Measurements from ENCODE around the gene PRRC2C.

PRRC2C gene

DNA sequence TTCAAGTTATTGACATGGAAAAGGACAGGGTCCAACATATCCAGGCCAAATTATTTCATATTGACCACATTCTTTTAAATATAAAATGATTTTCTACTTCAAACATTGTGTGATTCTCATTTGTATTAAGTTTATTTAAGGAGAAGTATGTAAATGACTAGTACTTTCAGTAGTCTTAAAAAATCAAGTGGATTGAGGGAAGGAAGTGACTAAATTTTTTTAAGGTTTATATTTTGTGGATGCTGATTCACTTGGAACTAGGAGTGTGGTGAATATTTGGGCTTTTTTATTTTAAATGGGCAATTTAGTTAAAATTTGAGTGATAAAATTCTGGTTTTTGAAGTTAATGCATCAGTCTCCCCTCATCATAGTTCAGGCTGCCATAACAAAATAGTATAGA, 10.1 kb downstream of the PRRC2C start:
- H3K27ac ChIP-seq (ENCODE audit: low read depth, low read length) = no peak overlapping the region
- H3K9me3 ChIP-seq (ENCODE audit: control insufficient read depth in 1 of 2, low read length in 2 of 2) = no peaks in the 10 kb centered on the region
- H3K9ac ChIP-seq (ENCODE audit: low read depth in 1 of 2, low read length in 2 of 2) = no peak overlapping the region
- H3K36me3 ChIP-seq (ENCODE audit: control insufficient read depth in 1 of 2, insufficient read depth in 2 of 2, low read length in 2 of 2) = peaks cover 0 to 3% of the 10 kb centered on the region in 2 donors
- no peaks in the 10 kb centered on the region for H3K27me3 ChIP-seq (ENCODE audit: control insufficient read depth in 1 of 2, insufficient read depth in 2 of 2, low read length in 2 of 2)
- no peak overlapping the region for H3K4me3 ChIP-seq (ENCODE audit: low read depth in 1 of 2, low read length in 2 of 2)
- peaks cover 3 to 14% of the 10 kb centered on the region in 2 donors for H3K4me1 ChIP-seq (ENCODE audit: control insufficient read depth in 1 of 2, insufficient read depth in 2 of 2, low read length in 2 of 2)

- Histone ChIP-seq H3K36me3 (ENCODE audit: control insufficient read depth in 1 of 2, insufficient read depth in 2 of 2, low read length in 2 of 2) (no peaks in the 10 kb centered on the region), H3K27me3 (ENCODE audit: control insufficient read depth in 1 of 2, insufficient read depth in 2 of 2, low read length in 2 of 2) (no peaks in the 10 kb centered on the region), H3K4me1 (ENCODE audit: control insufficient read depth in 1 of 2, insufficient read depth in 2 of 2, low read length in 2 of 2) (peaks cover 3 to 6% of the 10 kb centered on the region in 2 donors), H3K27ac (ENCODE audit: low read depth, low read length) (no peak overlapping the region), H3K9ac (ENCODE audit: low read depth in 1 of 2, low read length in 2 of 2) (no peak overlapping the region), H3K9me3 (ENCODE audit: control insufficient read depth in 1 of 2, low read length in 2 of 2) (no peaks in the 10 kb centered on the region), H3K4me3 (ENCODE audit: low read depth in 1 of 2, low read length in 2 of 2) (no peak overlapping the region)
Measured at GRCh38 chr1:171500304-171500703, 15.0 kb downstream of the PRRC2C start.

- Histone ChIP-seq H3K9me3 (ENCODE audit: control insufficient read depth in 1 of 2, low read length in 2 of 2) (no peaks in the 10 kb centered on the region), H3K36me3 (ENCODE audit: control insufficient read depth in 1 of 2, insufficient read depth in 2 of 2, low read length in 2 of 2) (no peaks in the 10 kb centered on the region), H3K4me3 (ENCODE audit: low read depth in 1 of 2, low read length in 2 of 2) (no peak overlapping the region), H3K27me3 (ENCODE audit: control insufficient read depth in 1 of 2, insufficient read depth in 2 of 2, low read length in 2 of 2) (no peaks in the 10 kb centered on the region), H3K4me1 (ENCODE audit: control insufficient read depth in 1 of 2, insufficient read depth in 2 of 2, low read length in 2 of 2) (peaks cover 1 to 5% of the 10 kb centered on the region in 2 donors), H3K27ac (ENCODE audit: low read depth, low read length) (no peak overlapping the region), H3K9ac (ENCODE audit: low read depth in 1 of 2, low read length in 2 of 2) (no peak overlapping the region)
Measured at GRCh38 chr1:171500803-171501202, 15.5 kb downstream of the PRRC2C start.

- peaks cover 0 to 5% of the 10 kb centered on the region in 2 donors for H3K4me1 ChIP-seq (ENCODE audit: control insufficient read depth in 1 of 2, insufficient read depth in 2 of 2, low read length in 2 of 2)
Measured at GRCh38 chr1:171501305-171502024, 16.1 kb downstream of the PRRC2C start.

GRCh38 chr1:171506525-171507304, 21.4 kb downstream of the PRRC2C start:
- no peak overlapping the region for H3K9ac ChIP-seq (ENCODE audit: low read depth in 1 of 2, low read length in 2 of 2)
- H3K27me3 ChIP-seq (ENCODE audit: control insufficient read depth in 1 of 2, insufficient read depth in 2 of 2, low read length in 2 of 2) = no peaks in the 10 kb centered on the region
- H3K4me1 ChIP-seq (ENCODE audit: control insufficient read depth in 1 of 2, insufficient read depth in 2 of 2, low read length in 2 of 2) = peaks cover 4 to 12% of the 10 kb centered on the region in 2 donors
- H3K9me3 ChIP-seq (ENCODE audit: control insufficient read depth in 1 of 2, low read length in 2 of 2) = no peaks in the 10 kb centered on the region
- no peaks in the 10 kb centered on the region for H3K36me3 ChIP-seq (ENCODE audit: control insufficient read depth in 1 of 2, insufficient read depth in 2 of 2, low read length in 2 of 2)
- H3K27ac ChIP-seq (ENCODE audit: low read depth, low read length) = no peak overlapping the region
- no peak overlapping the region for H3K4me3 ChIP-seq (ENCODE audit: low read depth in 1 of 2, low read length in 2 of 2)

More at GRCh38 chr1:171501305-171502024, 16.1 kb downstream of the PRRC2C start:
- Histone ChIP-seq H3K27ac (ENCODE audit: low read depth, low read length) (no peak overlapping the region), H3K4me3 (ENCODE audit: low read depth in 1 of 2, low read length in 2 of 2) (no peak overlapping the region), H3K36me3 (ENCODE audit: control insufficient read depth in 1 of 2, insufficient read depth in 2 of 2, low read length in 2 of 2) (no peaks in the 10 kb centered on the region), H3K9ac (ENCODE audit: low read depth in 1 of 2, low read length in 2 of 2) (no peak overlapping the region), H3K27me3 (ENCODE audit: control insufficient read depth in 1 of 2, insufficient read depth in 2 of 2, low read length in 2 of 2) (no peaks in the 10 kb centered on the region), H3K9me3 (ENCODE audit: control insufficient read depth in 1 of 2, low read length in 2 of 2) (no peaks in the 10 kb centered on the region)

- H3K4me3 ChIP-seq (ENCODE audit: low read depth in 1 of 2, low read length in 2 of 2) = no peak overlapping the region
- no peak overlapping the region for H3K27ac ChIP-seq (ENCODE audit: low read depth, low read length)
- peaks cover 4 to 12% of the 10 kb centered on the region in 2 donors for H3K4me1 ChIP-seq (ENCODE audit: control insufficient read depth in 1 of 2, insufficient read depth in 2 of 2, low read length in 2 of 2)
Measured at GRCh38 chr1:171507435-171507834, 22.1 kb downstream of the PRRC2C start.

DNA sequence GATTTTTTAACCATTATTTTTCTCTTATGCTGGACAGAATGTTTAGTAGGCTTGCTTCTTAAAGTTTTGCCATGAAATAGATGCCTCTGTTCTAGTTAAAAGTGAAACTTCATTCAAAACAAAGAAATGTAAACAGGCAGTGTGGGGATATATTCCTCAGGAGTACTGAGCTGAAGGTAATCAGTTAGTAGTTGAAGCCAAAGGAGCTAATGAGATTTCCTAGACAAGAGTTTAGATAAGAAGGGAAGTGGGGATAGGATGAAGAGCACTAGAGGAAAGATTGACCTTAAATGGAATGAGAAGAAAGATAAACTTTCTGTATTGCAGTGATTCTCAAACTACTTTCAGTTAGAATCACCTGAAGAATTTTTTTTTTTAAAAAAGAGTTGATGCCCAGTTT, 23.9 kb downstream of the PRRC2C start:
- H3K9ac ChIP-seq (ENCODE audit: low read depth in 1 of 2, low read length in 2 of 2) = no peak overlapping the region
- no peak overlapping the region for H3K4me3 ChIP-seq (ENCODE audit: low read depth in 1 of 2, low read length in 2 of 2)
- peaks cover 4 to 12% of the 10 kb centered on the region in 2 donors for H3K4me1 ChIP-seq (ENCODE audit: control insufficient read depth in 1 of 2, insufficient read depth in 2 of 2, low read length in 2 of 2)
- H3K27me3 ChIP-seq (ENCODE audit: control insufficient read depth in 1 of 2, insufficient read depth in 2 of 2, low read length in 2 of 2) = no peaks in the 10 kb centered on the region
- no peak overlapping the region for H3K27ac ChIP-seq (ENCODE audit: low read depth, low read length)
- H3K36me3 ChIP-seq (ENCODE audit: control insufficient read depth in 1 of 2, insufficient read depth in 2 of 2, low read length in 2 of 2) = peaks cover 7 to 8% of the 10 kb centered on the region in 2 donors
- no peaks in the 10 kb centered on the region for H3K9me3 ChIP-seq (ENCODE audit: control insufficient read depth in 1 of 2, low read length in 2 of 2)

More at GRCh38 chr1:171507435-171507834, 22.1 kb downstream of the PRRC2C start:
- no peaks in the 10 kb centered on the region for H3K36me3 ChIP-seq (ENCODE audit: control insufficient read depth in 1 of 2, insufficient read depth in 2 of 2, low read length in 2 of 2)
- H3K9me3 ChIP-seq (ENCODE audit: control insufficient read depth in 1 of 2, low read length in 2 of 2) = no peaks in the 10 kb centered on the region
- H3K27me3 ChIP-seq (ENCODE audit: control insufficient read depth in 1 of 2, insufficient read depth in 2 of 2, low read length in 2 of 2) = no peaks in the 10 kb centered on the region
- no peak overlapping the region for H3K9ac ChIP-seq (ENCODE audit: low read depth in 1 of 2, low read length in 2 of 2)

GRCh38 chr1:171513743-171514142, 28.4 kb downstream of the PRRC2C start:
- H3K27me3 ChIP-seq (ENCODE audit: control insufficient read depth in 1 of 2, insufficient read depth in 2 of 2, low read length in 2 of 2) = no peaks in the 10 kb centered on the region
- peaks cover 4 to 12% of the 10 kb centered on the region in 2 donors for H3K4me1 ChIP-seq (ENCODE audit: control insufficient read depth in 1 of 2, insufficient read depth in 2 of 2, low read length in 2 of 2)
- no peak overlapping the region for H3K27ac ChIP-seq (ENCODE audit: low read depth, low read length)
- peaks cover 39 to 48% of the 10 kb centered on the region in 2 donors for H3K36me3 ChIP-seq (ENCODE audit: control insufficient read depth in 1 of 2, insufficient read depth in 2 of 2, low read length in 2 of 2)
- no peaks in the 10 kb centered on the region for H3K9me3 ChIP-seq (ENCODE audit: control insufficient read depth in 1 of 2, low read length in 2 of 2)
- no peak overlapping the region for H3K4me3 ChIP-seq (ENCODE audit: low read depth in 1 of 2, low read length in 2 of 2)
- H3K9ac ChIP-seq (ENCODE audit: low read depth in 1 of 2, low read length in 2 of 2) = no peak overlapping the region

DNA sequence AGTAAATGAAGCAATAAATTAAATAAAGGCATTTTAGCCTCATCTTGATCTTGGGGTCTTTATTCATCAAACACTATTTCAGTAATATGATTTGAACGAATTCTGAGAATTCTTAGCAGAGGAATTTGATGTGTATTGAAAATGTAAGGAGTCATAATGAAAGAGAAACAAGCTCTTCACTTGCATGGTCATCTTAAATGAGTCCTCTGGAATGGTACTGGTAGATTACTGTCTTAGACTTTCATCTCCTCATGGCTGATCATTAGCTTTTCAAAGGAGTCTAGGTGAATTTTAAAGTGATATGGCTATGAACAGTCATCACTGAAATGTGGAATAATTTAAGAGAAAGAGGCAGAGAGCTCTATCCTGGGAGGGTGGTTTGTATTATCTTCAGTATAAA, 30.0 kb downstream of the PRRC2C start:
- Histone ChIP-seq H3K36me3 (ENCODE audit: control insufficient read depth in 1 of 2, insufficient read depth in 2 of 2, low read length in 2 of 2) (peaks cover 39 to 63% of the 10 kb centered on the region in 2 donors), H3K9me3 (ENCODE audit: control insufficient read depth in 1 of 2, low read length in 2 of 2) (no peaks in the 10 kb centered on the region), H3K27ac (ENCODE audit: low read depth, low read length) (no peak overlapping the region), H3K9ac (ENCODE audit: low read depth in 1 of 2, low read length in 2 of 2) (no peak overlapping the region), H3K4me1 (ENCODE audit: control insufficient read depth in 1 of 2, insufficient read depth in 2 of 2, low read length in 2 of 2) (peaks cover 0 to 4% of the 10 kb centered on the region in 2 donors), H3K4me3 (ENCODE audit: low read depth in 1 of 2, low read length in 2 of 2) (no peak overlapping the region), H3K27me3 (ENCODE audit: control insufficient read depth in 1 of 2, insufficient read depth in 2 of 2, low read length in 2 of 2) (no peaks in the 10 kb centered on the region)

- Histone ChIP-seq H3K36me3 (ENCODE audit: control insufficient read depth in 1 of 2, insufficient read depth in 2 of 2, low read length in 2 of 2) (peaks cover 39 to 66% of the 10 kb centered on the region in 2 donors), H3K27me3 (ENCODE audit: control insufficient read depth in 1 of 2, insufficient read depth in 2 of 2, low read length in 2 of 2) (no peaks in the 10 kb centered on the region), H3K27ac (ENCODE audit: low read depth, low read length) (no peak overlapping the region), H3K9me3 (ENCODE audit: control insufficient read depth in 1 of 2, low read length in 2 of 2) (no peaks in the 10 kb centered on the region), H3K4me1 (ENCODE audit: control insufficient read depth in 1 of 2, insufficient read depth in 2 of 2, low read length in 2 of 2) (peaks cover 0 to 1% of the 10 kb centered on the region in 2 donors), H3K4me3 (ENCODE audit: low read depth in 1 of 2, low read length in 2 of 2) (no peak overlapping the region), H3K9ac (ENCODE audit: low read depth in 1 of 2, low read length in 2 of 2) (no peak overlapping the region)
Measured at GRCh38 chr1:171515741-171516140, 30.4 kb downstream of the PRRC2C start.

All from duodenal mucosa (tissue), 2 donors.